Caco-2 (cell line): ENCODE results near the gene SPSB4. TPM values are rescaled to one million over a fixed set of nuclear protein-coding genes. Genes with fewer than 3 reads are reported as not detected.
"Not testable (repeated sequence)": the region's sequence is repeated elsewhere in the genome, so short reads cannot be mapped to it uniquely, and the experiment has no call there.

Source experiments
- BruUV-seq: library from RNA; stranded (reverse); fragments of 400-500 nt; replicated peaks from 2 replicates; lab custom pipeline; 2021; lab: Mats Ljungman, UMichigan
- CTCF ChIA-PET: fragments of 300-600 bp; sonication (Branson Sonifier 250); formaldehyde crosslinking; loops from one replicate; lab custom pipeline; 2022; ENCODE audit warnings: antibody characterized with exemption; lab: Charles Lee
- POLR2A ChIA-PET: fragments of 300-600 bp; sonication (Branson Sonifier 250); formaldehyde crosslinking; loops from one replicate; lab custom pipeline; 2022; ENCODE audit warnings: antibody characterized with exemption; lab: Charles Lee
- DNase-seq, 2 experiments: peaks; one replicate each; pipeline versions ENCODE4 v3.0.0 to v3.0.0-alpha.2; 2020 to 2022
- H3K27me3 ChIP-seq: replicated peaks from 2 replicates; pipeline ENCODE4 v1.6.0; 2011; ENCODE audit warnings: low read length; ENCODE audit not compliant: control insufficient read depth, insufficient read depth
- H3K36me3 ChIP-seq: 2 replicates; pipeline ENCODE4 v1.5.1; 2011; ENCODE audit warnings: low read length; ENCODE audit not compliant: control insufficient read depth, insufficient read depth
- H3K4me1 ChIP-seq: fragments of 250-450 bp; sonication (Bioruptor Pico); 2 replicates; pipeline ENCODE4 v1.5.1; 2020; ENCODE audit warnings: mild to moderate bottlenecking
- H3K4me3 ChIP-seq: 2 replicates; pipeline ENCODE4 v1.5.1; 2011; ENCODE audit warnings: low read depth, mild to moderate bottlenecking, control low read depth, low read length
- H3K9me3 ChIP-seq: fragments of 250-450 bp; sonication (Bioruptor Pico); 2 replicates; pipeline ENCODE4 v1.5.1; 2020; ENCODE audit warnings: mild to moderate bottlenecking, moderate library complexity
- H3K27ac Mint-ChIP-seq: one replicate; pipeline ENCODE4 v1.8.0; 2022; ENCODE audit warnings: mixed read lengths; ENCODE audit not compliant: unreplicated experiment
- H3K27me3 Mint-ChIP-seq: one replicate; pipeline ENCODE4 v1.8.0; 2022; ENCODE audit warnings: mixed read lengths; ENCODE audit not compliant: insufficient read depth, unreplicated experiment
- H3K36me3 Mint-ChIP-seq: one replicate; pipeline ENCODE4 v1.8.0; 2022; ENCODE audit warnings: mild to moderate bottlenecking, mixed read lengths; ENCODE audit not compliant: insufficient read depth, unreplicated experiment
- H3K4me1 Mint-ChIP-seq: one replicate; pipeline ENCODE4 v1.8.0; 2022; ENCODE audit warnings: low read depth, mixed read lengths; ENCODE audit not compliant: unreplicated experiment
- H3K4me3 Mint-ChIP-seq: one replicate; pipeline ENCODE4 v1.8.0; 2022; ENCODE audit warnings: mild to moderate bottlenecking, moderate library complexity, mixed read lengths; ENCODE audit not compliant: unreplicated experiment
- H3K9me3 Mint-ChIP-seq: one replicate; pipeline ENCODE4 v1.8.0; 2022; ENCODE audit warnings: mixed read lengths; ENCODE audit not compliant: unreplicated experiment
- intact Hi-C: fragments of 100-400 bp; cut with micrococcal nuclease; formaldehyde crosslinking; loops from one replicate; pipeline ENCODE4 v1.10.0; 2022; ENCODE audit not compliant: unreplicated experiment
- total RNA-seq: library from RNA; stranded (reverse); gene quantifications from 2 replicates; pipeline ENCODE4 v1.2.3, GENCODE V29; 2022
- TF ChIP-seq, protein P1 (sequence below), 2 experiments: fragments of 200-600 bp in 1 of 2; IDR thresholded peaks; 1 replicate in 1 of 2; 2 replicates in 1 of 2; pipeline versions ENCODE4 v1.5.1 to v1.8.0; 2011 to 2022; ENCODE audit warnings: antibody characterized with exemption in 1 of 2, control low read depth in 1 of 2, inconsistent platforms in 1 of 2, low read depth in 1 of 2, low read length in 1 of 2, mild to moderate bottlenecking in 1 of 2, moderate library complexity in 1 of 2; ENCODE audit not compliant: insufficient read depth in 1 of 2, severe bottlenecking in 1 of 2, unreplicated experiment in 1 of 2

The SPSB4 gene
- total RNA-seq, 1 experiment from 2014 or later = not detected

- no peak overlapping the region for H3K4me3 Mint-ChIP-seq
- Histone ChIP-seq H3K36me3 (no peaks in the 10 kb centered on the region), H3K9me3 (no peaks in the 10 kb centered on the region), H3K27me3 (no peaks in the 10 kb centered on the region), H3K4me1 (no peaks in the 10 kb centered on the region), H3K4me3 (no peak overlapping the region)
- no peaks in the 10 kb centered on the region for H3K36me3 Mint-ChIP-seq
- POLR2A ChIA-PET = no interaction called here
- CTCF ChIA-PET = interaction anchor here (0.9 to 1.8 kb wide), 8 partner anchors 9 to 198 kb away, joined by 3 to 10 read pairs (median 4); no protein-coding TSS in a partner anchor
- TF ChIP-seq, protein P1, sequence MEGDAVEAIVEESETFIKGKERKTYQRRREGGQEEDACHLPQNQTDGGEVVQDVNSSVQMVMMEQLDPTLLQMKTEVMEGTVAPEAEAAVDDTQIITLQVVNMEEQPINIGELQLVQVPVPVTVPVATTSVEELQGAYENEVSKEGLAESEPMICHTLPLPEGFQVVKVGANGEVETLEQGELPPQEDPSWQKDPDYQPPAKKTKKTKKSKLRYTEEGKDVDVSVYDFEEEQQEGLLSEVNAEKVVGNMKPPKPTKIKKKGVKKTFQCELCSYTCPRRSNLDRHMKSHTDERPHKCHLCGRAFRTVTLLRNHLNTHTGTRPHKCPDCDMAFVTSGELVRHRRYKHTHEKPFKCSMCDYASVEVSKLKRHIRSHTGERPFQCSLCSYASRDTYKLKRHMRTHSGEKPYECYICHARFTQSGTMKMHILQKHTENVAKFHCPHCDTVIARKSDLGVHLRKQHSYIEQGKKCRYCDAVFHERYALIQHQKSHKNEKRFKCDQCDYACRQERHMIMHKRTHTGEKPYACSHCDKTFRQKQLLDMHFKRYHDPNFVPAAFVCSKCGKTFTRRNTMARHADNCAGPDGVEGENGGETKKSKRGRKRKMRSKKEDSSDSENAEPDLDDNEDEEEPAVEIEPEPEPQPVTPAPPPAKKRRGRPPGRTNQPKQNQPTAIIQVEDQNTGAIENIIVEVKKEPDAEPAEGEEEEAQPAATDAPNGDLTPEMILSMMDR (IDR thresholded peaks at IDR 0.05; ENCODE audit: insufficient read depth in 1 of 2, low read depth in 1 of 2, low read length in 1 of 2, severe bottlenecking in 1 of 2, unreplicated experiment in 1 of 2) = peak in 1 of 2 experiments; percentile 57
- no peaks in the 10 kb centered on the region for H3K4me1 Mint-ChIP-seq
- peaks cover 5% of the 10 kb centered on the region for H3K9me3 Mint-ChIP-seq
- intact Hi-C loops = no loop called here
- BruUV-seq = no TSS peak
- no peak overlapping the region for H3K27ac Mint-ChIP-seq
- DNase-seq = peak in 1 of 2 experiments; percentile 25
- peaks cover 3% of the 10 kb centered on the region for H3K27me3 Mint-ChIP-seq
Measured at GRCh38 chr3:141114816-141115460, 63.8 kb downstream of the SPSB4 start.

- Mint-ChIP-seq H3K27ac (no peak overlapping the region), H3K4me3 (no peak overlapping the region), H3K36me3 (no peaks in the 10 kb centered on the region), H3K9me3 (peaks cover 8% of the 10 kb centered on the region), H3K27me3 (peaks cover 6% of the 10 kb centered on the region), H3K4me1 (no peaks in the 10 kb centered on the region)
- no peaks in the 10 kb centered on the region for H3K27me3 ChIP-seq
- no peak for DNase-seq
- no peaks in the 10 kb centered on the region for H3K36me3 ChIP-seq
- H3K4me1 ChIP-seq = no peaks in the 10 kb centered on the region
- CTCF ChIA-PET = interaction anchor here (1.0 to 1.8 kb wide), 6 partner anchors 11 to 199 kb away, joined by 3 to 10 read pairs (median 4); no protein-coding TSS in a partner anchor
- no peak overlapping the region for H3K4me3 ChIP-seq
- intact Hi-C loops = no loop called here
- TF ChIP-seq, protein P1 (IDR thresholded peaks at IDR 0.05; ENCODE audit: insufficient read depth in 1 of 2, low read depth in 1 of 2, low read length in 1 of 2, severe bottlenecking in 1 of 2, unreplicated experiment in 1 of 2) = no peak
- BruUV-seq = no TSS peak
- POLR2A ChIA-PET = no interaction called here
- no peaks in the 10 kb centered on the region for H3K9me3 ChIP-seq
Measured at GRCh38 chr3:141115789-141116541, 64.8 kb downstream of the SPSB4 start.

- Mint-ChIP-seq H3K27me3 (peaks cover 6% of the 10 kb centered on the region), H3K4me1 (no peaks in the 10 kb centered on the region), H3K9me3 (peaks cover 8% of the 10 kb centered on the region), H3K4me3 (no peak overlapping the region), H3K27ac (no peak overlapping the region), H3K36me3 (no peaks in the 10 kb centered on the region)
- Histone ChIP-seq H3K4me1 (no peaks in the 10 kb centered on the region), H3K9me3 (no peaks in the 10 kb centered on the region), H3K4me3 (no peak overlapping the region), H3K36me3 (no peaks in the 10 kb centered on the region), H3K27me3 (no peaks in the 10 kb centered on the region)
- ChIA-PET CTCF (no interaction called here), POLR2A (no interaction called here)
- no peak for DNase-seq
- TF ChIP-seq, protein P1 (IDR thresholded peaks at IDR 0.05; ENCODE audit: insufficient read depth in 1 of 2, low read depth in 1 of 2, low read length in 1 of 2, severe bottlenecking in 1 of 2, unreplicated experiment in 1 of 2) = no peak
- BruUV-seq = no TSS peak
- intact Hi-C loops = no loop called here
Measured at GRCh38 chr3:141116721-141117120, 65.6 kb downstream of the SPSB4 start.

GRCh38 chr3:141117982-141118381 is 66.8 kb downstream of the SPSB4 start:
- H3K27me3 ChIP-seq, CTCF ChIA-PET, DNase-seq, H3K4me1 ChIP-seq, H3K4me1 Mint-ChIP-seq, intact Hi-C loops, POLR2A ChIA-PET, H3K27me3 Mint-ChIP-seq, H3K4me3 Mint-ChIP-seq, H3K9me3 Mint-ChIP-seq, BruUV-seq, H3K27ac Mint-ChIP-seq, H3K36me3 Mint-ChIP-seq, H3K9me3 ChIP-seq, H3K36me3 ChIP-seq, H3K4me3 ChIP-seq: not testable (repeated sequence)
